Activated B cell treated with CpG ODN at 0.5 μM for 24 hours (primary cell): ENCODE data around the gene CASP14. TPM values are rescaled to one million over a fixed set of nuclear protein-coding genes. Genes with fewer than 3 reads are reported as not detected.

Experiments
- ATAC-seq: fragments of 200-7000 bp; cut with Tn5 transposase; one replicate; pipeline ENCODE4 v1.10.0; 2021; ENCODE audit warnings: low read depth, mild to moderate bottlenecking, moderate library complexity
- CTCF ChIA-PET: fragments of 350-600 bp; sonication (Branson Sonifier 250); formaldehyde crosslinking; loops from one replicate; lab custom pipeline; 2021; ENCODE audit warnings: antibody characterized with exemption; lab: Charles Lee
- POLR2A ChIA-PET: fragments of 350-600 bp; sonication (Branson Sonifier 250); formaldehyde crosslinking; loops from one replicate; lab custom pipeline; 2021; ENCODE audit warnings: antibody characterized with exemption; lab: Charles Lee
- DNase-seq: peaks from one replicate; pipeline ENCODE4 v3.0.0; 2022
- H3K27ac Mint-ChIP-seq: one replicate; pipeline ENCODE4 v1.8.0; 2020; ENCODE audit warnings: mixed read lengths
- H3K27me3 Mint-ChIP-seq: one replicate; pipeline ENCODE4 v1.8.0; 2021; ENCODE audit warnings: mixed read lengths
- H3K36me3 Mint-ChIP-seq: one replicate; pipeline ENCODE4 v1.8.0; 2021; ENCODE audit warnings: low read depth, mixed read lengths
- H3K4me1 Mint-ChIP-seq: one replicate; pipeline ENCODE4 v1.8.0; 2021; ENCODE audit warnings: mixed read lengths
- H3K4me3 Mint-ChIP-seq: one replicate; pipeline ENCODE4 v1.8.0; 2020; ENCODE audit warnings: mild to moderate bottlenecking, mixed read lengths
- H3K9me3 Mint-ChIP-seq: one replicate; pipeline ENCODE4 v1.8.0; 2020; ENCODE audit warnings: mixed read lengths
- intact Hi-C: fragments of 100-400 bp; cut with micrococcal nuclease; formaldehyde crosslinking; loops from one replicate; pipeline ENCODE4 v1.15.1; 2024
- total RNA-seq: library from RNA; stranded (reverse); gene quantifications from 2 replicates; pipeline ENCODE4 v1.2.3, GENCODE V29; 2022
- TF ChIP-seq, protein P1 (sequence below): fragments of 200-600 bp; IDR thresholded peaks from one replicate; pipeline ENCODE4 v1.8.0; 2022; ENCODE audit warnings: antibody characterized with exemption, mild to moderate bottlenecking

The CASP14 gene
- total RNA-seq, 1 donor from 2014 or later = not detected

DNA sequence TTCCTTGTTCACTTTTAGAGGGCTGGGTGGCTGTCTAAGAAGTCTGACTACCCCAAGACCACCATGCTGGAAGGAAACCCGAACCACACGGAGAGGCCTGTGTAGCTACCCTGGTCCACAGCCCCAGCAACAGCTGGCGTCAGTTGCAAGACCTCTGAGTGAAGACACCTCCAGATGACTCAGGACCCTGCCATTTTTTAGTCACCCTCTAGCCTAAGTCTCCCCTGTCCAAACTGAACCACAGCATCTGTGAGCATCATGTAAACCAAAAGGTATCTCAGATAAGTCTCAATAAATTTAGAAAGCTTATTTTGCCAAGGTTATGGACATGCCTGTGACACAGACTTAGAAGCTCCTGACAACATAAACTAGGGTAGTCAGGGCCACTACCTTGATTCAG is 55.8 kb downstream of the CASP14 start:
- DNase-seq (no peak), ATAC-seq (no peak)
- no peak overlapping the region for H3K27ac Mint-ChIP-seq
- intact Hi-C loops = no loop called here
- H3K4me1 Mint-ChIP-seq = peaks cover 11% of the 10 kb centered on the region
- POLR2A ChIA-PET = no interaction called here
- H3K4me3 Mint-ChIP-seq = no peak overlapping the region
- H3K9me3 Mint-ChIP-seq = peaks cover 19% of the 10 kb centered on the region
- peaks cover 39% of the 10 kb centered on the region for H3K27me3 Mint-ChIP-seq
- CTCF ChIA-PET = no interaction called here
- TF ChIP-seq, protein P1, sequence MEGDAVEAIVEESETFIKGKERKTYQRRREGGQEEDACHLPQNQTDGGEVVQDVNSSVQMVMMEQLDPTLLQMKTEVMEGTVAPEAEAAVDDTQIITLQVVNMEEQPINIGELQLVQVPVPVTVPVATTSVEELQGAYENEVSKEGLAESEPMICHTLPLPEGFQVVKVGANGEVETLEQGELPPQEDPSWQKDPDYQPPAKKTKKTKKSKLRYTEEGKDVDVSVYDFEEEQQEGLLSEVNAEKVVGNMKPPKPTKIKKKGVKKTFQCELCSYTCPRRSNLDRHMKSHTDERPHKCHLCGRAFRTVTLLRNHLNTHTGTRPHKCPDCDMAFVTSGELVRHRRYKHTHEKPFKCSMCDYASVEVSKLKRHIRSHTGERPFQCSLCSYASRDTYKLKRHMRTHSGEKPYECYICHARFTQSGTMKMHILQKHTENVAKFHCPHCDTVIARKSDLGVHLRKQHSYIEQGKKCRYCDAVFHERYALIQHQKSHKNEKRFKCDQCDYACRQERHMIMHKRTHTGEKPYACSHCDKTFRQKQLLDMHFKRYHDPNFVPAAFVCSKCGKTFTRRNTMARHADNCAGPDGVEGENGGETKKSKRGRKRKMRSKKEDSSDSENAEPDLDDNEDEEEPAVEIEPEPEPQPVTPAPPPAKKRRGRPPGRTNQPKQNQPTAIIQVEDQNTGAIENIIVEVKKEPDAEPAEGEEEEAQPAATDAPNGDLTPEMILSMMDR = no peak
- no peaks in the 10 kb centered on the region for H3K36me3 Mint-ChIP-seq

DNA sequence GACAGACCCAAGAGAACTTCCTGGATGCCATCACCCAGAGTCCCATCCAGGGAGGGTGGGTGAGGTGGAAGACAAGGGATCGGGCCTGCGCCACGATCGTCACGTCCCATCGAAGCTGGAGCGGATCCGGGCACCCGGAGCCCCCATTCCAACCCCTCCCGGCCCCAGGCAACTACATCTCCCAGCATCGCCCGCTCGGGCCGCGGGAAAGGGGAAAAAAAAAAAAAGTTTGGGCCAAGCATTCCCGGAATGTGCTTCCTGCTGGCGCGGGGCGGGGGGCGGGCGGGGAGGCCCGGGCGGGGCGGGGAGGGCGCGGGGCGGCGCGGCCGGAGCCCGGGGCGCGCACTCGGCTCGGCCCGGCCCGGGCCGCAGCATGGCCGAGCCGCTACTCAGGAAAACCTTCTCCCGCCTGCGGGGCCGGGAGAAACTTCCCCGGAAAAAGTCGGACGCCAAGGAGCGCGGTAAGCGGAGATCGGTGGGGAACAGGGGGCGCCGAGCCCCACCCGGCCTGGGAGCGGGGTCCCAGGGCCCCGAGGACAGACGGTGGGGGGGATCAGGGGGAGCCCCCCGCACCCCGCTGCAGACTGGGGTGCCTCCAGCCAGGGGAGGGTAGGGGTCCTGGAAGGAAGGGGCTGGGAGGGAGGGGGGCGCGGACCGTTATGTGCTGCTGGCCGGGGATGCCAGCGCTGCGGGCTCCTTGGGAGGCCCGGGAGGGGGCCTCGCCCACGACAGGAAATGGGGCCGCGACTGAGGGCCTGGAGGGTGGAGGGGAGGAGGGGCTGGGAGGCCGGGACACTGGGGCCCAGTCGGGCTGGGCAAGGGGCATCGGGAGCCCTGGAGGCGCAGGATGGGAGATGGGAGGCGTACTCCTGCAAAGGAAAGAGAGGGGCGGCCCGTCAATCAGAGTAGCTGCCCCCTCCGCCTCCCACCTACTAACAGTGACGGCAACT is 58.1 kb downstream of the CASP14 start, which contains the start of gene SYDE1:
Gene SYDE1, plus strand, starts transcription at position 341 of the 950 bp plus-strand sequence. Its CDS starts 33 bp downstream, at position 374.
- TF ChIP-seq, protein P1 = no peak
- H3K27ac Mint-ChIP-seq = no peak within 1 kb of the TSS
- H3K36me3 Mint-ChIP-seq = no peaks in the 10 kb centered on the region
- peaks cover 35% of the 10 kb centered on the region for H3K27me3 Mint-ChIP-seq
- peaks cover 16% of the 10 kb centered on the region for H3K9me3 Mint-ChIP-seq
- DNase-seq (no peak), ATAC-seq (no peak)
- intact Hi-C loops = no loop called here
- peak within 1 kb of the TSS; percentile 24 for H3K4me3 Mint-ChIP-seq
- H3K4me1 Mint-ChIP-seq = peaks cover 11% of the 10 kb centered on the region
- POLR2A ChIA-PET = no interaction called here
- CTCF ChIA-PET = no interaction called here

Other genes starting within 250 kb of the CASP14 start
- gene OR7A5, start 214.3 kb upstream of the CASP14 start, total RNA-seq = not detected in 2 replicates
- not detected in 2 replicates for gene OR7C1, start 214.3 kb upstream of the CASP14 start, total RNA-seq
- gene OR7A10, start 200.6 kb upstream of the CASP14 start, total RNA-seq = not detected in 2 replicates
- not detected in 2 replicates for gene OR7A17, start 163.3 kb upstream of the CASP14 start, total RNA-seq
- not detected in 2 replicates for gene OR7C2, start 108.0 kb upstream of the CASP14 start, total RNA-seq
- not detected in 2 replicates for gene SLC1A6, start 69.6 kb upstream of the CASP14 start, total RNA-seq
- not detected in 2 replicates for gene OR1I1, start 32.7 kb downstream of the CASP14 start, total RNA-seq
- gene SYDE1, start 57.9 kb downstream of the CASP14 start, total RNA-seq = not detected in 2 replicates
- gene NOTCH3, start 151.5 kb downstream of the CASP14 start, total RNA-seq = not detected in 2 replicates
- not detected in 2 replicates for gene EPHX3, start 183.0 kb downstream of the CASP14 start, total RNA-seq